ENCODE data around the gene ARAP1.

- TF ChIP-seq, protein P1, sequence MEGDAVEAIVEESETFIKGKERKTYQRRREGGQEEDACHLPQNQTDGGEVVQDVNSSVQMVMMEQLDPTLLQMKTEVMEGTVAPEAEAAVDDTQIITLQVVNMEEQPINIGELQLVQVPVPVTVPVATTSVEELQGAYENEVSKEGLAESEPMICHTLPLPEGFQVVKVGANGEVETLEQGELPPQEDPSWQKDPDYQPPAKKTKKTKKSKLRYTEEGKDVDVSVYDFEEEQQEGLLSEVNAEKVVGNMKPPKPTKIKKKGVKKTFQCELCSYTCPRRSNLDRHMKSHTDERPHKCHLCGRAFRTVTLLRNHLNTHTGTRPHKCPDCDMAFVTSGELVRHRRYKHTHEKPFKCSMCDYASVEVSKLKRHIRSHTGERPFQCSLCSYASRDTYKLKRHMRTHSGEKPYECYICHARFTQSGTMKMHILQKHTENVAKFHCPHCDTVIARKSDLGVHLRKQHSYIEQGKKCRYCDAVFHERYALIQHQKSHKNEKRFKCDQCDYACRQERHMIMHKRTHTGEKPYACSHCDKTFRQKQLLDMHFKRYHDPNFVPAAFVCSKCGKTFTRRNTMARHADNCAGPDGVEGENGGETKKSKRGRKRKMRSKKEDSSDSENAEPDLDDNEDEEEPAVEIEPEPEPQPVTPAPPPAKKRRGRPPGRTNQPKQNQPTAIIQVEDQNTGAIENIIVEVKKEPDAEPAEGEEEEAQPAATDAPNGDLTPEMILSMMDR (IDR thresholded peaks at IDR 0.05; ENCODE audit: extremely low read depth in 1 of 2, insufficient read depth in 1 of 2, low read depth in 1 of 2, low read length in 2 of 2) = no peak
- TF ChIP-seq POLR2A (IDR thresholded peaks at IDR 0.05; ENCODE audit: low read depth, low read length) = no peak
Observed at GRCh38 chr11:72655896-72656464, 96.2 kb downstream of the ARAP1 start.
